GM12891 (cell line): Measurements from ENCODE around the gene SHOX.

Experiments used
- POLR2A ChIP-seq: IDR thresholded peaks from 2 replicates; pipeline ENCODE4 v1.6.1; 2011; ENCODE audit warnings: low read depth, low read length, control low read depth
- POLR2AphosphoS5 ChIP-seq: IDR thresholded peaks from 2 replicates; pipeline ENCODE4 v1.6.1; 2011; ENCODE audit warnings: low read depth, low read length, control low read depth

DNA sequence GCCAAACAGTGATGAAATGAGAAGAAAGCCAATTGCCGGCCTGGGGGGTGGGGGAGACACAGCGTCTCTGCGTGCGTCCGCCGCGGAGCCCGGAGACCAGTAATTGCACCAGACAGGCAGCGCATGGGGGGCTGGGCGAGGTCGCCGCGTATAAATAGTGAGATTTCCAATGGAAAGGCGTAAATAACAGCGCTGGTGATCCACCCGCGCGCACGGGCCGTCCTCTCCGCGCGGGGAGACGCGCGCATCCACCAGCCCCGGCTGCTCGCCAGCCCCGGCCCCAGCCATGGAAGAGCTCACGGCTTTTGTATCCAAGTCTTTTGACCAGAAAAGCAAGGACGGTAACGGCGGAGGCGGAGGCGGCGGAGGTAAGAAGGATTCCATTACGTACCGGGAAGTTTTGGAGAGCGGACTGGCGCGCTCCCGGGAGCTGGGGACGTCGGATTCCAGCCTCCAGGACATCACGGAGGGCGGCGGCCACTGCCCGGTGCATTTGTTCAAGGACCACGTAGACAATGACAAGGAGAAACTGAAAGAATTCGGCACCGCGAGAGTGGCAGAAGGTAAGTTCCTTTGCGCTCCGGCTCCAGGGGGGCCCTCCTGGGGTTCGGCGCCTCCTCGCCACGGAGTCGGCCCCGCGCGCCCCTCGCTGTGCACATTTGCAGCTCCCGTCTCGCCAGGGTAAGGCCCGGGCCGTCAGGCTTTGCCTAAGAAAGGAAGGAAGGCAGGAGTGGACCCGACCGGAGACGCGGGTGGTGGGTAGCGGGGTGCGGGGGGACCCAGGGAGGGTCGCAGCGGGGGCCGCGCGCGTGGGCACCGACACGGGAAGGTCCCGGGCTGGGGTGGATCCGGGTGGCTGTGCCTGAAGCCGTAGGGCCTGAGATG, at the start of gene SHOX:
- TF ChIP-seq POLR2A (no peak), POLR2AphosphoS5 (no peak)
